HEK293 (cell line): Measurements from ENCODE around the gene ARHGAP6.

Experiments used
- AEBP2 ChIP-seq: fragments of 450-650 bp; formaldehyde crosslinking; IDR thresholded peaks from 2 replicates; pipeline ENCODE4 v1.5.1; 2016; ENCODE audit warnings: missing biosample characterization, missing genetic modification characterization, borderline replicate concordance
- CTCF ChIP-seq: fragments of 450-650 bp; formaldehyde crosslinking; IDR thresholded peaks from 2 replicates; pipeline ENCODE4 v1.5.1; 2016; ENCODE audit warnings: missing biosample characterization, missing genetic modification characterization
- OSR2 ChIP-seq: fragments of 450-650 bp; formaldehyde crosslinking; IDR thresholded peaks from 2 replicates; pipeline ENCODE4 v1.5.1; 2016; ENCODE audit warnings: missing biosample characterization, missing genetic modification characterization
- SETDB1 ChIP-seq: IDR thresholded peaks from one replicate; pipeline ENCODE4 v1.6.1; 2017; ENCODE audit warnings: mild to moderate bottlenecking, low read length, moderate library complexity, mixed read lengths; ENCODE audit not compliant: insufficient read length
- YY1 ChIP-seq: fragments of 450-650 bp; formaldehyde crosslinking; IDR thresholded peaks from 2 replicates; pipeline ENCODE4 v1.5.1; 2018; ENCODE audit warnings: missing biosample characterization, missing genetic modification characterization
- ZBTB20 ChIP-seq: fragments of 450-650 bp; formaldehyde crosslinking; IDR thresholded peaks from 2 replicates; pipeline ENCODE4 v1.5.1; 2016; ENCODE audit warnings: missing biosample characterization, missing genetic modification characterization
- ZNF157 ChIP-seq: fragments of 450-650 bp; formaldehyde crosslinking; IDR thresholded peaks from 2 replicates; pipeline ENCODE4 v1.5.1; 2016; ENCODE audit warnings: missing biosample characterization, missing genetic modification characterization
- ZNF274 ChIP-seq, 2 experiments: fragments of 200-500 bp in 1 of 2; fragments of 450-650 bp in 1 of 2; sonication (Bioruptor generic) in 1 of 2; formaldehyde crosslinking in 1 of 2; IDR thresholded peaks; 2 replicates each; pipeline versions ENCODE4 v1.5.1 to v1.6.1; 2014 to 2016; ENCODE audit warnings: borderline replicate concordance in 1 of 2, inconsistent platforms in 1 of 2, low read length in 1 of 2, missing biosample characterization in 1 of 2, missing genetic modification characterization in 1 of 2
- ZNF629 ChIP-seq: fragments of 450-650 bp; formaldehyde crosslinking; IDR thresholded peaks from 2 replicates; pipeline ENCODE4 v1.5.1; 2017; ENCODE audit warnings: missing biosample characterization, missing genetic modification characterization
- ZNF660 ChIP-seq: fragments of 450-650 bp; IDR thresholded peaks from 2 replicates; pipeline ENCODE4 v1.5.1; 2018; ENCODE audit warnings: missing biosample characterization, mild to moderate bottlenecking, missing genetic modification characterization
- ZSCAN30 ChIP-seq: fragments of 450-650 bp; IDR thresholded peaks from 2 replicates; pipeline ENCODE4 v1.5.1; 2018; ENCODE audit warnings: missing biosample characterization, mild to moderate bottlenecking, missing genetic modification characterization, moderate library complexity
- TF ChIP-seq, protein P1 (sequence below): fragments of 450-650 bp; formaldehyde crosslinking; IDR thresholded peaks from 2 replicates; pipeline ENCODE4 v1.5.1; 2016; ENCODE audit warnings: missing biosample characterization, missing genetic modification characterization
- TF ChIP-seq, protein P2 (sequence below): sonication (generic); formaldehyde crosslinking; IDR thresholded peaks from 2 replicates; pipeline ENCODE4 v1.8.1; 2022; ENCODE audit warnings: mild to moderate bottlenecking, moderate library complexity, missing genetic modification reagents

DNA sequence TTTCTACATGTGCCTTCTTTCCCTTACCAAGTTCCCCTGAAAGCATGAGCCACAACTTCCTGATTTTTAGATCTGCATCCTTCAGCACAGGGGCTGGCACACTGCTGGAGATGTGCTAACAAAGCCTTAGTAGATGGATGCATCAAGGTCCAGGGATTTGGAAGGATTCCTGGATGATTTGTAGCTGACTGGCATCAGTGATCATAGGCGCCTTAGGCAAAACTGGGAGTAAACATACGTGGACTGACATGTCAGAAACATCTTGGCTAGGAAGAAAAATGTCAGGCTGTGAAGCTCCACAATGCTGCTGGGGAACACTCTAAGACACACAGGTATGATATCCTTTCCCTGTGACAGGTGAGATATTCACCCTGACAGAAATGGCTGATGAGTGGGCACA is 216.1 kb downstream of the ARHGAP6 start:
- TF ChIP-seq AEBP2 (tag by site-specific recombination) (no peak), CTCF (tag by site-specific recombination) (no peak), OSR2 (tag by site-specific recombination) (no peak), ZBTB20 (no peak), ZNF157 (tag by site-specific recombination) (no peak), SETDB1 (no peak), ZNF629 (tag by site-specific recombination) (no peak), ZNF274 (IDR thresholded peaks at IDR 0.05; ENCODE audit: low read length) (no peak), ZNF274 (tag by site-specific recombination; IDR thresholded peaks at IDR 0.05; ENCODE audit: borderline replicate concordance) (no peak), ZSCAN30 (no peak), YY1 (tag by site-specific recombination) (no peak), ZNF660 (tag by site-specific recombination) (no peak)
- TF ChIP-seq, protein P1, sequence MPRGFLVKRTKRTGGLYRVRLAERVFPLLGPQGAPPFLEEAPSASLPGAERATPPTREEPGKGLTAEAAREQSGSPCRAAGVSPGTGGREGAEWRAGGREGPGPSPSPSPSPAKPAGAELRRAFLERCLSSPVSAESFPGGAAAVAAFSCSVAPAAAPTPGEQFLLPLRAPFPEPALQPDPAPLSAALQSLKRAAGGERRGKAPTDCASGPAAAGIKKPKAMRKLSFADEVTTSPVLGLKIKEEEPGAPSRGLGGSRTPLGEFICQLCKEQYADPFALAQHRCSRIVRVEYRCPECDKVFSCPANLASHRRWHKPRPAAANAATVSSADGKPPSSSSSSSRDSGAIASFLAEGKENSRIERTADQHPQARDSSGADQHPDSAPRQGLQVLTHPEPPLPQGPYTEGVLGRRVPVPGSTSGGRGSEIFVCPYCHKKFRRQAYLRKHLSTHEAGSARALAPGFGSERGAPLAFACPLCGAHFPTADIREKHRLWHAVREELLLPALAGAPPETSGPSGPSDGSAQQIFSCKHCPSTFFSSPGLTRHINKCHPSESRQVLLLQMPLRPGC (tag by site-specific recombination): no peak
- TF ChIP-seq, protein P2, sequence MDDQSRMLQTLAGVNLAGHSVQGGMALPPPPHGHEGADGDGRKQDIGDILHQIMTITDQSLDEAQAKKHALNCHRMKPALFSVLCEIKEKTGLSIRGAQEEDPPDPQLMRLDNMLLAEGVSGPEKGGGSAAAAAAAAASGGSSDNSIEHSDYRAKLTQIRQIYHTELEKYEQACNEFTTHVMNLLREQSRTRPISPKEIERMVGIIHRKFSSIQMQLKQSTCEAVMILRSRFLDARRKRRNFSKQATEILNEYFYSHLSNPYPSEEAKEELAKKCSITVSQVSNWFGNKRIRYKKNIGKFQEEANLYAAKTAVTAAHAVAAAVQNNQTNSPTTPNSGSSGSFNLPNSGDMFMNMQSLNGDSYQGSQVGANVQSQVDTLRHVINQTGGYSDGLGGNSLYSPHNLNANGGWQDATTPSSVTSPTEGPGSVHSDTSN (CRISPR knock-in tag): no peak
